Measurements from ENCODE around the gene TMEM164.

TMEM164 gene

DNA sequence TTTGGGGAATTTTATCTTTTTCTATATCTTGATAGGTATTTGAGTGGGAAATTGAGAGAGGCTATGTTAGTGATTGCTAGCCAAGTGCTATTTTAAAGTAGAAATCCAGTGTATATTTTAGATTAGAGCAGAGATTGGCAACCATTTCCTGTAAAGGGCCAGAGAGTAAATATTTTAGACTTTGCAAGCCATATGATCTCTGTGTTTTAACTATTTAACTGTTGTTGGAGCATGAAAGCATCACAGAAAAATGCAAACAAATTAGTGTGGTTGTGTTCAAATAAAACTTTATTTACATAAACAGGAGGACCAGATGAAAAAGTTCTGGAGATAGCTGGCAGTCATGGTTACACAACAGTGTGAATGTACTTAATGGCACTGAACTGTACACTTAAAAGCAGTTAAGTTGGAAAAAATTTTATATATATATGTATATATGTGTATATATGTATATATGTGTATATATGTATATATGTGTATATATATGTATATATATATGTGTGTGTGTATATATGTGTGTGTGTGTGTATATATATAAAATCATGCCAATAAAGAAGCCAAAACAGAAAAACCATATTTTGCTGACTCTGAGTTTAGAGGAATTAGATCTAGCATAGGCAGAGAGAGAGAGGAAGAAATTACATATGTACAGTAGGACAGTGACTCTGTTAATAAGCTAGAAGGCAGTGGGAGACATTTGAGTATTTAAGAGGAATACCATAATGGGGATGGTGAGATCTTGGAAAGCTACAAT, 83.4 kb downstream of the TMEM164 start:
- no peak for TF ChIP-seq LEF1 (IDR thresholded peaks at IDR 0.05; ENCODE audit: borderline replicate concordance)
- no peak for TF ChIP-seq BHLHE40 (IDR thresholded peaks at IDR 0.05; ENCODE audit: borderline replicate concordance)
- no peak for TF ChIP-seq ZNF384 (IDR thresholded peaks at IDR 0.05)
- TF ChIP-seq TARDBP (IDR thresholded peaks at IDR 0.05), result no peak
- no peak for TF ChIP-seq SP1 (IDR thresholded peaks at IDR 0.05)
- TF ChIP-seq FOXK2 (IDR thresholded peaks at IDR 0.05), result no peak
- no peak for TF ChIP-seq HDGF (IDR thresholded peaks at IDR 0.05; ENCODE audit: borderline replicate concordance)
- TF ChIP-seq L3MBTL2 (conservative IDR thresholded peaks at IDR 0.05), result no peak
- TF ChIP-seq CTBP1 (IDR thresholded peaks at IDR 0.05; ENCODE audit: borderline replicate concordance), result no peak
- DNase-seq (ENCODE audit: extremely low spot score), result no peak
- ChIA-PET CTCF (interaction anchor here (1.0 kb wide), 1 partner anchor 60 kb away, joined by 3 read pairs; no protein-coding TSS in a partner anchor), POLR2A (no interaction called here)

DNA sequence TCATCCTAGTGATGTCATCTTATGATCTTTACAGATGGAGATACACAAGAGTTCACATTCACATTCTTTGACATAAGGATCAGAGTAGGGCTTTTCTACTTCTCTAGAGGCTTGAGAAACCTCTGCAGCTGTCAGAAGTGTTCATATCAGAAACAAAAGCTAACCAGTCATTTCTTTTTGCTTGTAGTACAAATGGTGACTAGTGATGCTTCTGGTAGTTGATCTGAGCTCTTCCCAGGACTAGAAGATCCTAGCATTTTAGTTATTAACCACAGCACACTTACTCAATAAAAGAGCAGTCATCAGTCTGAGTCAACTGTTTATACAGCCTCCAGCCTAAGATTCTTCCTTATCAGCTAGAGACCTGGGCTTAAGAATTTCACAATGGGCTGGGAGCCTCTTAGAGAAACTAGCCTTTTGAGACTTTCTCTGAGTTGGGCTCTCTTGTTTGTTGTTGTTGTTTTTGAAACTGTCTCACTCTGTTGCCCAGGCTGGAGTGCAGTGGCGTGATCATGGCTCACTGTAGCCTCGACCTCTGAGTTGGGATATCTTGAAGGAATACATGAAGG, 84.1 kb downstream of the TMEM164 start:
- ChIA-PET POLR2A (no interaction called here), CTCF (interaction anchor here (1.0 kb wide), 1 partner anchor 59 kb away, joined by 3 read pairs; no protein-coding TSS in a partner anchor)
- TF ChIP-seq NFRKB (IDR thresholded peaks at IDR 0.05) (no peak), SUZ12 (IDR thresholded peaks at IDR 0.05) (no peak), ZNF384 (IDR thresholded peaks at IDR 0.05) (no peak), BHLHE40 (IDR thresholded peaks at IDR 0.05; ENCODE audit: borderline replicate concordance) (no peak), HDGF (IDR thresholded peaks at IDR 0.05; ENCODE audit: borderline replicate concordance) (no peak), LEF1 (IDR thresholded peaks at IDR 0.05; ENCODE audit: borderline replicate concordance) (no peak), FOXM1 (IDR thresholded peaks at IDR 0.05; ENCODE audit: borderline replicate concordance) (no peak), CTBP1 (IDR thresholded peaks at IDR 0.05; ENCODE audit: borderline replicate concordance) (no peak), FOXK2 (IDR thresholded peaks at IDR 0.05) (no peak), FOXA1 (IDR thresholded peaks at IDR 0.05) (no peak), ARNT (IDR thresholded peaks at IDR 0.05) (no peak), L3MBTL2 (conservative IDR thresholded peaks at IDR 0.05) (no peak), ELF4 (IDR thresholded peaks at IDR 0.05) (no peak), SP1 (IDR thresholded peaks at IDR 0.05) (no peak)
- TF ChIP-seq, protein P1, sequence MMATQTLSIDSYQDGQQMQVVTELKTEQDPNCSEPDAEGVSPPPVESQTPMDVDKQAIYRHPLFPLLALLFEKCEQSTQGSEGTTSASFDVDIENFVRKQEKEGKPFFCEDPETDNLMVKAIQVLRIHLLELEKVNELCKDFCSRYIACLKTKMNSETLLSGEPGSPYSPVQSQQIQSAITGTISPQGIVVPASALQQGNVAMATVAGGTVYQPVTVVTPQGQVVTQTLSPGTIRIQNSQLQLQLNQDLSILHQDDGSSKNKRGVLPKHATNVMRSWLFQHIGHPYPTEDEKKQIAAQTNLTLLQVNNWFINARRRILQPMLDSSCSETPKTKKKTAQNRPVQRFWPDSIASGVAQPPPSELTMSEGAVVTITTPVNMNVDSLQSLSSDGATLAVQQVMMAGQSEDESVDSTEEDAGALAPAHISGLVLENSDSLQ (IDR thresholded peaks at IDR 0.05), result no peak
- DNase-seq (ENCODE audit: extremely low spot score), result no peak

DNA sequence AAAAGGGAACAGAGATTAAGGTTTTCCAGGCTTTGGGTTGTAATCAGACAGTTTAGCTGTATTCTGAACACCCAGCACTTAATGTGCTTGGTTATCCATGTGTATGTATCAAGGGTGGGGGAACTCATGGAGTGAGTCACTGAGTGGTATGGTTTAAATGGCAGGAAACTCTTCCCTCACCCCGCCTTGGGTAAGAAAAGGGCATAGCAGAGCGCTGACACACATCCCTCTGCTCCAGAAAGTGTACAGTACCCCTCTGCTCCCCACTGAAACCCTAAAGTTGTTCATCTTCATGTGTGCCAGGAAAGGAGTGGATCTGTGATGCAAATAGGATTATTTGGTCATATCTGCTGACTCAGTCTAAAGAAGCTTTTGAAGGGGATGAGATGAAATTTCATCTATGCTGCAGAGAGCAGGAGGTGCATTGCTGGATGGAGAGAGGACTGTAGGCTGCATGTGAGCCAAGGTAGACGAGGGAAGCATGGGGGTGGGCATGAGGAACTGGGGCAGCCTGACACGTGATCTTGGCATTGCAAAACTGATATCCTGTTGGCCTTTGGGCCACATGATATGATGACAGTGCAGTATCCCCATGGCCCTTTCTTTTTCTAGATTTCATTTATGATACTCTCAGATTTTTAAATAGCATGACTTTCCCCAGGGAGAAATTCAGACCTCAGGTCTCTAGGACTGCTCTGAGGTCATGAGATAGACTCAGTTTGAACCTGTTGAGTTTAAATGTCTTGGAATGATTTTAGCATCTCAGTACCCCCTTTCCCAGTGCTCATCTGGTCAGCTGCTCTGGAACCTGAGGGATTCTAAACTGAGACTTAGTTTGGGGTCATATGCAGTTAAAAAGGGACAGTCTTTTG, 84.8 kb downstream of the TMEM164 start:
- DNase-seq (ENCODE audit: extremely low spot score), result no peak
- ChIA-PET CTCF (interaction anchor here (1.0 kb wide), 1 partner anchor 59 kb away, joined by 3 read pairs; no protein-coding TSS in a partner anchor), POLR2A (no interaction called here)
- TF ChIP-seq CTBP1 (IDR thresholded peaks at IDR 0.05; ENCODE audit: borderline replicate concordance), result no peak
- TF ChIP-seq ARNT (IDR thresholded peaks at IDR 0.05), result no peak

DNA sequence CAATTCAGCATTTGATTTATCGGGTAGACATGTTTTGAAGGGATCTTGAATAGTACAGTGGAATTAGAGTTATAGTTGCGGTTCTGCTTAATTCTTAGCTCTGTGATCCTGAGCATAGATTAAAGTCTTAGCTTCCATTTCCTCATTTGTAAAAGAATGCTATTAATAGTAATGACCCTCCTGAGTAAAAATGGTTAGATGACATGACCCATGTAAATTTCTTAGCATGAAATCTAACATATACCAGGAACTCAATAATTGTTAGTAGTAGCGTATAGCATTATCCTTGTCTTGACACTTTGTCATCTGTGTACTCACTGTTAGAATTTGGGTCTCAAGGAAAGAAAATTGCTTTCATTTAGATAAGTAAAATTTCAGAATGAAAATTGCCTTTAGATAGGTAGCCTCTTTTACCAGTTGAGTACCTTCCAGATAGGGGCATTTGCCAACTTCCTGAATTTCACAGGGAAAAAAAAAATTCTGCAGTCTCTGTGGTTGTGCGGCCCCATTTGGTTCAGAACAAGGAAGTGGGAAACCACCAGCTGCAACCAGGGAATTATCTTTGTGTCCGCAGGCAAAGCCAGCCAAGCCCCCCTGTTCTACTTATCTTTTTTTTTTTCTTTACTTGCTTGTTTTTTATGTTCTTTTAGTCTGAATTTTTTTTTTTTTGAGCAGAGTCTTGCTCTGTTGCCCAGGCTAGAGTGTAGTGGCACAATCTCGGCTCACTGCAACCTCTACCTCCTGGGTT, 86.9 kb downstream of the TMEM164 start:
- DNase-seq (ENCODE audit: extremely low spot score), result no peak
- ChIA-PET POLR2A (no interaction called here), CTCF (no interaction called here)
- TF ChIP-seq ELF4 (IDR thresholded peaks at IDR 0.05) (no peak), FOXM1 (IDR thresholded peaks at IDR 0.05; ENCODE audit: borderline replicate concordance) (no peak)

DNA sequence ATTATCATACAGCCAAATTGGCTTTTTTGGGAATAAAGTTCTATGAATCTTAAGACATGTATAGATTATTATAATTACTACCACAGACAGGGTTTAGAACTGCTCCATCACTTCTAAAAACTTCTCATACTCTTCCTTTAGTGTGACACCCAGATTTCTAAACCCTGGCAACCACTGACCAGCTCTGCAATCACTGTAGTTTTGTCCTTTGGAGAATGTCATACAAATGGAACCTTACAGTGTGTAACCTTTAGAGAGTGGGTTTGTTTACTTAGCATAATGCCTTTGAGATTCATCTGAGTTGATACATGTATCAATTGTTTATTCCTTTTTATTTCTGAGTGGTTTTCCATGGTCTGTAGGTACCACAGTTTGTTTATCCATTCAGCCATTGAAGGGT, 95.0 kb downstream of the TMEM164 start:
- no peak for TF ChIP-seq NFRKB (IDR thresholded peaks at IDR 0.05)
- no peak for TF ChIP-seq FOXK2 (IDR thresholded peaks at IDR 0.05)
- no peak for TF ChIP-seq FOXM1 (IDR thresholded peaks at IDR 0.05; ENCODE audit: borderline replicate concordance)
- no peak for TF ChIP-seq L3MBTL2 (conservative IDR thresholded peaks at IDR 0.05)
- no peak for TF ChIP-seq ARNT (IDR thresholded peaks at IDR 0.05)
- TF ChIP-seq CTBP1 (IDR thresholded peaks at IDR 0.05; ENCODE audit: borderline replicate concordance), result no peak
- no peak for TF ChIP-seq ZNF384 (IDR thresholded peaks at IDR 0.05)
- TF ChIP-seq SUZ12 (IDR thresholded peaks at IDR 0.05), result no peak
- no peak for TF ChIP-seq ELF4 (IDR thresholded peaks at IDR 0.05)
- DNase-seq (ENCODE audit: extremely low spot score), result no peak
- POLR2A ChIA-PET, result no interaction called here
- CTCF ChIA-PET, result no interaction called here

DNA sequence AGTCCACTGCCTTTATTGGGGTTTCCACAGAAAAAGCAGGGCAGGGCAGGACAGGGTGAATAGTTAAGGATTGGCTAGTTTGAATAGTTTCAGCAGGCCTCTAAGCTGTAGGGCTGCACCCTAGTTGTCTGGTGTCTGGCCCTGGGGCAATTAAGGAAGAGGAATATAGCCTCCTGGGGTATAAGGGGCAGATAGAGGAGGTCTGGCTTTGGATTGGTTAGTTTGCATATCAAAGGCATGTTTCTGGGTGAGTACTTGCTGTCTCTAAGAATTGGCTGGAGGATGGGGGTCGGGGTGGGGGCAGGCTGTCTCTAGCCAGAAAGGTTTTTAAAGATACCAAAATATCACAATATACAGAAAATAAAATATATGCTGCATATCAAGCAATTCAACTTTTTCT, 100.4 kb downstream of the TMEM164 start:
- no peak for DNase-seq (ENCODE audit: extremely low spot score)
- ChIA-PET CTCF (interaction anchor here (0.6 kb wide), 1 partner anchor 192 kb away, joined by 3 read pairs; no protein-coding TSS in a partner anchor), POLR2A (no interaction called here)
- TF ChIP-seq FOXM1 (IDR thresholded peaks at IDR 0.05; ENCODE audit: borderline replicate concordance) (no peak), TARDBP (IDR thresholded peaks at IDR 0.05) (no peak), CTBP1 (IDR thresholded peaks at IDR 0.05; ENCODE audit: borderline replicate concordance) (no peak), ARNT (IDR thresholded peaks at IDR 0.05) (no peak), ELF4 (IDR thresholded peaks at IDR 0.05) (no peak), SP1 (IDR thresholded peaks at IDR 0.05) (no peak), FOXK2 (IDR thresholded peaks at IDR 0.05) (no peak), NFRKB (IDR thresholded peaks at IDR 0.05) (no peak)

DNA sequence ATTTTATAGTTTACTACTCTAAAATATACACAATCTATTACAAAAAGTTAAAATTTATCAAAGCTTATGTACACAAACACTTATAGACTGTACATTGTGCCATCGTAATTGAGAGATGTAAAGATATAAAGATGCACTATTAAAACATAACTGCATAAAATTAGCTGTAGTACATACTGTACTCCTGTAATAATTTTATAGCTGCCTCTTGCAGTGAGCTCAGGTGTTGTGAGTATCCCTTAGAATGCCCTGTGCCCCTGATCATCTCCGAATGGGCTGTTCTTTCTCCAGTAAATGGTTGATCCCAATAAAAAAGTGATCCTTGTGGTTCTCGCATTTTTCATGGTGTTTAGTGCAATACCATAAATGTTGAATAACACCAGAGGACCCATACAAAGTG, 101.2 kb downstream of the TMEM164 start:
- ChIA-PET CTCF (interaction anchor here (1.1 kb wide), 1 partner anchor 43 kb away, joined by 5 read pairs; no protein-coding TSS in a partner anchor), POLR2A (no interaction called here)
- DNase-seq (ENCODE audit: extremely low spot score), result no peak
- TF ChIP-seq SUZ12 (IDR thresholded peaks at IDR 0.05), result no peak

Data from HEK293T (cell line).